ENCODE measurements around the gene MBIP.

The MBIP gene

DNA sequence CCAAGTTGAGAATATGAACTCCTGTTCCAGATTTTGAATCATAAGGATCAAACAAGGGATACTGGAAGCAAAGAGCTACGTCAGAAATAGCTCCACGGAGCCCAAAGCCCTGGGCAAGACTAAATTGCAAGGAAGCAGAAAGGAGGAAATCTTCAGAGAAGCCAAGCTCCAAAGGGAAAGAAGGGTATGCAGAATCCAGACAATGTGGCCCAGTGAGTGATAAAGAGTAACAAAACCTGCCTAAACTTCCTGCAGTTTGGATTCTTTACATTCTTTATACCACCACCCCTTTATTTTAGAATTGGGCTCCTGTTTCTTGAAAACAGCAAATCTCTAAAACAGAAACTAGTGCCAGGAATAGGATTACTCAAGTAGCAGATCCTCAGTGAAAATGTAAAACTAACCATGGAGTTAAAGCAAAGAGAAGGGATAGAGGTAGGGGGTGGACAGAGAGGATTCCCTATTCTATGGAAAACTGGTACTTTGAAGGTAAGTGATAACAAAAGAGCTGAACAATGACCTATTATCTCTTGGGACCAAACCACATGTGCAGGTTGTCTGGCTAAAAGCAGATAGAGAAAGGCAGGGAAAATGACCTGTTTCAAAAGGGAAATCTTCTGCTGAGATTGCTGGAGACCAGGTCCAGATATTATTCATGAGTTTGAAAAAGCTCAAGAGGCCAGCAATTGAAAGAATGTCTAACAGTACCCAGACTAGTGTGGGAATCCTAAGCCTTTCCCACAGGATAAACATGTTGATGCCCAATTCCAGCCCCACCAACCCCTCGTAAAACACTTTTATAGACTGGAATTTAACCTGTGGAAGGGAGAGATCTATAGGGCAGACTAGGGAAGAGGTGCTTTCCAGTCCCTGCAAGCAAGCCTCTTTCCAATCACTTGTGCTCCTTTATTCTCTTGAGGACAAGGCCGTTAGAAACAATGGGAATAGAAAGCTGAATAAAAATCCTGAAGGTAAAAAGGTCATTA lies 24.5 kb downstream of the MBIP start:
- no peaks in the 10 kb centered on the region for H3K9me3 Mint-ChIP-seq
- peaks cover 56% of the 10 kb centered on the region for H3K36me3 Mint-ChIP-seq (ENCODE audit: low read depth)
- H3K27me3 Mint-ChIP-seq (ENCODE audit: low read depth, poor library complexity): no peaks in the 10 kb centered on the region
- H3K27ac Mint-ChIP-seq: peak overlapping the region; percentile 84
- no peak overlapping the region for H3K4me3 Mint-ChIP-seq
- TF ChIP-seq, protein P1, sequence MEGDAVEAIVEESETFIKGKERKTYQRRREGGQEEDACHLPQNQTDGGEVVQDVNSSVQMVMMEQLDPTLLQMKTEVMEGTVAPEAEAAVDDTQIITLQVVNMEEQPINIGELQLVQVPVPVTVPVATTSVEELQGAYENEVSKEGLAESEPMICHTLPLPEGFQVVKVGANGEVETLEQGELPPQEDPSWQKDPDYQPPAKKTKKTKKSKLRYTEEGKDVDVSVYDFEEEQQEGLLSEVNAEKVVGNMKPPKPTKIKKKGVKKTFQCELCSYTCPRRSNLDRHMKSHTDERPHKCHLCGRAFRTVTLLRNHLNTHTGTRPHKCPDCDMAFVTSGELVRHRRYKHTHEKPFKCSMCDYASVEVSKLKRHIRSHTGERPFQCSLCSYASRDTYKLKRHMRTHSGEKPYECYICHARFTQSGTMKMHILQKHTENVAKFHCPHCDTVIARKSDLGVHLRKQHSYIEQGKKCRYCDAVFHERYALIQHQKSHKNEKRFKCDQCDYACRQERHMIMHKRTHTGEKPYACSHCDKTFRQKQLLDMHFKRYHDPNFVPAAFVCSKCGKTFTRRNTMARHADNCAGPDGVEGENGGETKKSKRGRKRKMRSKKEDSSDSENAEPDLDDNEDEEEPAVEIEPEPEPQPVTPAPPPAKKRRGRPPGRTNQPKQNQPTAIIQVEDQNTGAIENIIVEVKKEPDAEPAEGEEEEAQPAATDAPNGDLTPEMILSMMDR (IDR thresholded peaks at IDR 0.05): no peak
- no peaks in the 10 kb centered on the region for H3K4me1 Mint-ChIP-seq
- DNase-seq: no peak

DNA sequence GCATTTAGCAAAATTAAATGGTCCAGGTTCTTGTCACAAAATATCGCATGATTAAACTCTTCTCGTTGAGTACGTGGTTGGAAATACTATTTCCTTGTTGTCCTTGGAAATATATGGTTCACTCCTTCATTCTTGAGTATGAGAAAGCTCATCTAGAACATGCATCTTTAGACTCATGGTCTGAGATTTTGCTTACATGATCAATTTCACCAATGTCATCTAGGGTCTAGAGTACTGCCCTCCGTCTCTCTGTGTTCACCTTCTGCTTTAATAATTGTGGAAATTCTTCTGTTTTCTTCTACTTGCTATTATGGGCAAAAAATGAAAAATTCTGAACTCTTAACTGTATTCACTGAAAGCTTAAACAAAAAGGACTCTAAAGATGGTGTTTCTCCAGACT lies 25.9 kb downstream of the MBIP start:
- peaks cover 49% of the 10 kb centered on the region for H3K36me3 Mint-ChIP-seq (ENCODE audit: low read depth)
- no peaks in the 10 kb centered on the region for H3K9me3 Mint-ChIP-seq
- no peak for DNase-seq
- H3K4me1 Mint-ChIP-seq: peaks cover 5% of the 10 kb centered on the region
- H3K27me3 Mint-ChIP-seq (ENCODE audit: low read depth, poor library complexity): no peaks in the 10 kb centered on the region
- H3K4me3 Mint-ChIP-seq: no peak overlapping the region
- TF ChIP-seq, protein P1 (IDR thresholded peaks at IDR 0.05): no peak
- H3K27ac Mint-ChIP-seq: no peak overlapping the region

DNA sequence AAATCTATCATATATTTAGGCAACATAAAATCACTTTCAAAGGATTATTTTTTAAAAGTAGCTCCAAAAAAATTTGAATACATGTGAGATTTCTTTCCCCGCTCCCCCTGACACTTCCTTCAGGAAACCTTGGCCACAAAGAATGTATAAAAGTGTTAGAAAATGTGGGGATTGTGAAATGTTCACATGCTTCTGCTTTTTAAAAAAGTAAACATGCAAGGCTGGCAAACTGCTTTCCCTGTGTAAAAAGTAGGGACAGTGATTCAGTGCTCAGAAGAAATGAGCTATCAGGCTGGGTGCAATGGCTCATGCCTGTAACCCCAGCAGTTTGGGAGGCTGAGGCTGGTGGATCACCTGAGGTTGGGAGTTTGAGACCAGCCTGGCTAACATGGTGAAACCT lies 26.6 kb downstream of the MBIP start:
- Mint-ChIP-seq H3K9me3 (no peaks in the 10 kb centered on the region), H3K4me3 (no peak overlapping the region), H3K27ac (no peak overlapping the region), H3K27me3 (ENCODE audit: low read depth, poor library complexity) (no peaks in the 10 kb centered on the region), H3K36me3 (ENCODE audit: low read depth) (peaks cover 42% of the 10 kb centered on the region), H3K4me1 (peaks cover 10% of the 10 kb centered on the region)
- TF ChIP-seq, protein P1 (IDR thresholded peaks at IDR 0.05): no peak
- no peak for DNase-seq

- DNase-seq: no peak
- H3K27ac Mint-ChIP-seq: no peak overlapping the region
- no peaks in the 10 kb centered on the region for H3K9me3 Mint-ChIP-seq
- H3K4me3 Mint-ChIP-seq: no peak overlapping the region
- peaks cover 26% of the 10 kb centered on the region for H3K4me1 Mint-ChIP-seq
- TF ChIP-seq, protein P1 (IDR thresholded peaks at IDR 0.05): no peak
- H3K27me3 Mint-ChIP-seq (ENCODE audit: low read depth, poor library complexity): no peaks in the 10 kb centered on the region
- peaks cover 5% of the 10 kb centered on the region for H3K36me3 Mint-ChIP-seq (ENCODE audit: low read depth)
Observed at GRCh38 chr14:36289954-36290353, 30.5 kb downstream of the MBIP start.

DNA sequence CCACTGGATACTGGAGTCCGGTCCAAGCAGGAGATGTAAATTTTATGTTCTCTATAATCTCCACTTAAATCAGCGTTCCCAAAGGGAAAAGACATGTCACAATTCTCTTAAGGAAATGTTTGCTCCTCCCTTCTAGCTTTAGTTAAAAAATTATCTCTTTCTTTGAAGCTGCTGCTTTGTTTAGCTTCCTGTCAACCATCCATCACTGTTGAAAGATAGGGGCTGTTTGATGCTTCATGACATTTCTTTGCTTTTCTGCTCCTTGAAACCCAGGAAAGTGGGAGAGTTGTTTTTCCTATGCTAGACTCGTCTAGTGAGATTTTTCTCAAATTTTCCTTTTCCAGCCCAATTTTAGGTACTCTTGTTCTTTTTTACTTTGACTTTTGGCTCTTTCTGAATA lies 31.9 kb downstream of the MBIP start:
- no peak for DNase-seq
- Mint-ChIP-seq H3K27ac (no peak overlapping the region), H3K4me1 (peaks cover 29% of the 10 kb centered on the region), H3K36me3 (ENCODE audit: low read depth) (no peaks in the 10 kb centered on the region), H3K9me3 (no peaks in the 10 kb centered on the region), H3K27me3 (ENCODE audit: low read depth, poor library complexity) (no peaks in the 10 kb centered on the region), H3K4me3 (no peak overlapping the region)
- TF ChIP-seq, protein P1 (IDR thresholded peaks at IDR 0.05): no peak

All from nephron progenitor cell (in vitro differentiated cells).